Measurements from ENCODE around the gene DAAM2.

Gene DAAM2

DNA sequence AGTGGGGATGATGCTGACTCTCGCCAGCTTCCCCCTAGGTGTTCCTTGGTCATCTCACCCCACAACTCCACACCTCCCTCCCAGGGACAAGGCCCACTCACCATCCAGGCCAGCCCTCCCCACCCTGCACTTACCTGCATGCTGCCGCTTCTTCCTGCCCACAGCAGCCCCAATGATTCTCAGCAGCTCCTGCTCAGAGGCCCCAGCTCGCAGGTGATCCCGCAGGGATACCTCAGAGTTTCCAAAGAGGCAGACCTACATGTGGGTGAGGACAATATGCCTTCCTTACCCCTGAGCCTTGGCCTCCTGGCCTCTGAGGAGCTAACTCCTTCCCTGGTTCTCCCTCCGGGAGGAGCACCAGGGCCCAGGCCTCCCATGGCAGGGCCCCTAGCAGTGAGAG is 117.5 kb downstream of the DAAM2 start:
- DNase-seq (ENCODE audit: low read depth), result no peak

GRCh38 chr6:39910164-39910563 is 118.0 kb downstream of the DAAM2 start:
- no peak for DNase-seq (ENCODE audit: low read depth)

DNA sequence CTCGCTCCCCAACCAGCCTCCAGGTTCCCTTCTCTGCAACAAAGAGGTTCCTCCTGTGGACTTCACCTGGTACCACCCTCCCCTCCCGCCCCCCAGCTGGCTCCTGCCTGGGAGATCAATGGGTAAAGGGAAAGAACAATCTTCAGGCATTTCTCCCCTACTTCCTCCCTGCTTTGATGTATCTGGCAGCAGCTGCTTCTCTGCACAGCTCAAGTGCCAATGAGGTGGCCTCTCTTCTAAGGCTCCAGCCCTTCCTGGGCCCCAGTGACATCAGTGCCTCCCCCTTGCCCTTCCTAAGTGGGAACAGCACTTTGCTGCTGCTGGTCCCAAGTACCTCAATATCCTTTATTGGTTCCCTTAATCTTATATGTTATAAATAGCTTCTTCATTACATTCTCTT is 118.6 kb downstream of the DAAM2 start:
- no peak for DNase-seq (ENCODE audit: low read depth)

DNA sequence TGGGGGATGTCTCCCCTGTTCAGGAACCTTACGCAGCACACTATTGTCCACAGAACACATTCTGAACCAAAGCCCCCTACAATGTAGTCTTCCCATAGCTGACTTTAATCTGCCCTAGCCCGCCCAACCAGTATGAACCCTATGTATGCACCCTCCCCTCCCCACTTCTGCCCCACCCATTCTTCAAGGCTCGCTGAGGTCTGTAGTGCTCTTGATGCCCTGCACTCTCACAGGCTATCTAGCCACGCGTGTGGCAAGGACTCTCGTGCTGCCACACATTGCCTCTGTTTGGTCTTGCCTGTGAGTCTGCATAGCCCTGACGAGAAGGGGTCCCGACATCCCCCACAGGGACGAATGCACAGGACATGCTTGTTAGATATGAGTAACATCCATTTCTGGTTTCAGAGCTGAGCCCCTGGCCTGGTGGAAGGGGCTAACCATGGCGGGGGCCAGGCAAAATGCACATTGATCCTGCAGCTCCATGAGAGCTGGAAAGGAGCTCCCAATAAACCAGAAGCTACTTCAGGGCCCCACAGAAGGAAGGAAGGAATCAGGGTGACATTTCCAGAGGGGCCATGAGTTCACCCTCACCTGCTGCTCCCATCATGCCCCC is 119.4 kb downstream of the DAAM2 start:
- DNase-seq (ENCODE audit: low read depth), result no peak

GRCh38 chr6:39912446-39912845 is 120.3 kb downstream of the DAAM2 start:
- no peak for DNase-seq (ENCODE audit: low read depth)

DNA sequence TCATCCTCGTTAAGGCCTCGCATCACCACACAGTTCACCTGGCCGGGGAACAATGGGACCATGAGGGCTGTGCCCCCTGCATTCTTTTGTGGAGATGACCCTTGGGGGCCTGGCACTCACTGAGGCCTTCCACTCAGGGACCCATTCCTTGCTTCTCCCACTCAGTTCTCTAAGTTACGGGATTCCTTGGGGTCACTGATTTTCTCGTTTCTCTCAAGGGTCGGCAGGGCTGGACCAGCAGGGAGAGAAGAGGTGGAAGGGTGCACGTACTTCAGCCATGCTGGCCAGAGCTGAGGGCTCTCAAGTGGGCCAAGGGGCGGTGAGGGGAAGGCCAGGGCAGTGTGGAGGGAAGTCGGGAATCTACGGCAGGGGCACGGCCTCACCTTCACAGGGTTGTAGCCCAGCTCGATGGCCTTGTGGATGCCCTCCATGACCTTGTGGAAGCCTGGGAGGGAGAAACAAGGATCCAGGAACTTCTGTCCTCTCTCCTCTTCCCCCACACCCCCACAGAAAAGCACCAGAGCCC is 121.3 kb downstream of the DAAM2 start:
- DNase-seq (ENCODE audit: low read depth), result no peak

- no peak for DNase-seq (ENCODE audit: low read depth)
Observed at GRCh38 chr6:39914239-39914638, 122.1 kb downstream of the DAAM2 start.

- DNase-seq (ENCODE audit: low read depth), result no peak
Observed at GRCh38 chr6:39915866-39916265, 123.7 kb downstream of the DAAM2 start.

DNA sequence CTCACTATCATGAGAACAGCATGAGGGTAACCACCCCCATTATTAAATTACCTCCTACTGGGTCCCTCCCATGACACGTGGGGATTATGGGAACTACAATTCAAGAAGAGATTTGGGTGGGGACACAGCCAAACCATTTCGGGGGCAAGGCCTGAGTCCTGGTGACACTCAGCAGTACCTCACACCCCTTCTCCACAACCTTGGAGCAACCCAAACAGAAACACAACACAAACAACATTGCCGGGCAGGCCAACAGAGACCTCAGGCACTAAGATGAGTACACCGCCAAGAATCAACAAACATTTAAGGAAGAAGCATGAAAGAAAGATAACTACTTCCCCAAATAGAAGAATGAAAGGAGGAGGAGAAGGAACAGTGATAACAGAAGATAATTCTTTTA is 125.2 kb downstream of the DAAM2 start:
- DNase-seq (ENCODE audit: low read depth), result no peak

DNA sequence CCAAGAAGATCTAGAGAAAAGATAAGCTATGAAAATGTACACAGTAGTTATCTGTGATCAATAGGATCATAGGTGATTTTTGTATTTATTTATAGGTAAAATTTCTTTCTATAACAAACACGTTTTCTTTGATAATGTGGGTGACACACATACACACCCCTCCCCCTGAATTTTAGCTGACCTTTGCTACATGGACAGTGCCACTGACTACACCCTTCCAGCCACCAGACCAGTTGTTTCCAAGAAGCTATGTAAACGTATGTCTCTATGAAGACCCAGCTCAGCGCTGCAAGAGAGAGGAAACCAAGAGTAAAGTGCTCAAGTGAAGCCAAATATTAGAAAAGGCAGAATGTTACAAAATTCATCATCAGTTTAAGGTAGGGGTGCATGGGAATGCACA is 125.8 kb downstream of the DAAM2 start:
- DNase-seq (ENCODE audit: low read depth), result no peak

- DNase-seq (ENCODE audit: low read depth), result no peak
Observed at GRCh38 chr6:39918831-39919230, 126.7 kb downstream of the DAAM2 start.

- no peak for DNase-seq (ENCODE audit: low read depth)
Observed at GRCh38 chr6:39920157-39920556, 128.0 kb downstream of the DAAM2 start.

GRCh38 chr6:39922821-39923220 is 130.6 kb downstream of the DAAM2 start:
- no peak for DNase-seq (ENCODE audit: low read depth)

- no peak for DNase-seq (ENCODE audit: low read depth)
Observed at GRCh38 chr6:39923394-39923793, 131.2 kb downstream of the DAAM2 start.

DNA sequence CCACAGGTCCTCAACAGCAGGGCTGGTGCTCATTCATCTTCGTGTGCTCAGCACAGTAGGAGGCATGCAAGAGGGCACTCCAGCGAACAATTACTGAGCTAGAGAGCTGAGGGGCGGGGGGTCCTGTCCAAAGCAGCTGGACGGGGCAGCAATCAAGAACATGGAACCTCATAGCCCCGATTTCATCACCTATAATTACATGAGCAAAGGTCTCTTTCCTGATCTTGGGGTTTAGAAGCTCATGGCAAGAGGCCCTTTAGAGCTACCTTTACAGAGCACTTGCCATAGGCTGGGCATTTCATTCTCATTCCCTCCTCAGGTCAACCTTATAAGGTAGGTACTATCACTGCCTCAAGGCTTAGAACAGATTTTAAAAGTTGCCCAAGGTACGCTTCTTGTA is 131.7 kb downstream of the DAAM2 start:
- DNase-seq (ENCODE audit: low read depth), result no peak

DNA sequence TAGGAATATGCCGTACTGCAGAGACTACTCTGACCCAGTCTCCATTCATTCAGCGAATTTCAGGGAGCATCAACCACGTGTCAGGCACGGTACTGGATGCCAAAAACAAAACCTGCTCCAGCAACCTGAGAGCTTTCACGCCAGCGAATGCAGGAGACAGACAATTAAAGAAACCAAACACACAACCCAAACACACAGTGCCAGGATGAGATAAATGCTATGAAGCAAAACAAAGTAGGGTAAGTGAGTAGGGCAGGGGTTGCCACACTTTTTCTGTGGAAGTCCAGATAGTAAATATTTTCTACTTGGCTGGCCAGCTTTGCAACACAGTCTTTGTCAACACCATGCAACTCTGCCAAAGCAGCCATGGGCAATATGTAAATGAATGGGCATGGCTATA is 132.1 kb downstream of the DAAM2 start:
- DNase-seq (ENCODE audit: low read depth), result no peak

GRCh38 chr6:39925191-39925930 is 133.2 kb downstream of the DAAM2 start:
- no peak for DNase-seq (ENCODE audit: low read depth)

DNA sequence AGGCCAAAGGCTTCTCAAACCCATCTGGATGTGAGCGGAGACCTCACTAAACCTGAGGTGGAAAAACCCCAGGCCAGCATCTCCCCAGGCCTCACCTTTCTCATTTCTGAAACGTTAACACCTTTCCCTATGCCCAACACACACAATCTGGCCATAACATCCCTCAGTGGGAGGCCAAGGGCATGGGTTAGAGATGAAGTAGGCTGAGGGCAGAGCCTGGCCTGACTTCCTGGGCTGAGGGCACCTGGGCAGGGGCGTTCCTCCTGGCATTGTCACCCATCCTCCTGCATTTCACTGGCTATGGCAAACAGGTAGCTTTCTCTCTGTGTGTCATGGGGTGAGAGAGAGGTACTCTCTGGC is 133.7 kb downstream of the DAAM2 start:
- no peak for DNase-seq (ENCODE audit: low read depth)

- DNase-seq (ENCODE audit: low read depth), result no peak
Observed at GRCh38 chr6:39926668-39927067, 134.5 kb downstream of the DAAM2 start.

DNA sequence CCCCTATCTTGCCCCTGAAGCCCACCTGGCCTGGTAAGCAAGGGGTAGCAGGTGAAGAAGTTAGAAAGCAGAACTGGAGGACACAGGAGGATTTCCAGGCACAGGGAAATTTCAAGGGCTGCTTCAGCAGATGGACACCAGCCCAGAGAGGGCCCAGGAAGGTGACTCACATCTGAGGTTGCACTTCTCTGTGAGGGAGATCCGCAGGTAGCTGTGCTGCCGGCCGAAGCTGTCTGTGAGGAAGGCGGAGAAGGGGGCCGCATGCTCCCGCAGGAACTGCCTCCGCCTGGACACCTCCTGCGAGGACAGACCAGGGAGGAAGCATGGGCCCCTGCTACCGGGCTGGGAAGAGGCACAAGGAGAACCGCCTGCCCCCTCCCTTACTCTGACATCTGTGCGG is 135.0 kb downstream of the DAAM2 start:
- no peak for DNase-seq (ENCODE audit: low read depth)

DNA sequence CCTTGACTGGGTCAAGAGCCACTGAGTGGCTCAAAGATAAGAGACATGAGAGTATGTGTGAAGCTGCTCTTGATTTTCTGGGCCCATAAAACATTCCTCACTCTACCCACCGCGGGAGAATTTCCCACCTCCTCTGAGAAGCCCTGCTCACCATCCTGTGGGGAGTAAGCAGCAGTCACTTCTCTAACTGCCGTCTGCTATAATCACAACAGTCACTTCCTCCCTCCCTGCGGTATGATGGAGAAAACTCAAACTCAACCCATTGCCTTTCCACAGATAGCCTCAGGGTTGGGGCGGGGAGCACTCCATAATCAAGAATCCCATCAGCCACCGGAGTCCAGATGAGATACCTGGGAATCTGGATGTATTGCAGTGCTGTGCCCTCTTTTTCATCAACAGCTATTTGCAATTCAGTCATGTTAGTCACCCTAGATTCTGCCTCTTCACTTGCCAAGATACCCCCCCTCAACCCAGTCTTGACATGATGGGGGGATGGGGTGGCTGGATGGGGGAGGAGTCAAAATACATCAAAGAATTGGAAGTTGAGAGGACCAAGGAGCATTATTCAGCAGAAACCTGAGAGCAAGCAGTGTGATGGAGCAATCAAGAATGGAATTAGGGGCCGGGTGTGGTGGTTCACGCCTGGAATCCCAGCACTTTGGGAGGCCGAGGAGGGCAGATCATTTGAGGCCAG is 137.0 kb downstream of the DAAM2 start:
- DNase-seq (ENCODE audit: low read depth), result no peak

- no peak for DNase-seq (ENCODE audit: low read depth)
Observed at GRCh38 chr6:39929733-39930461, 137.7 kb downstream of the DAAM2 start.

DNA sequence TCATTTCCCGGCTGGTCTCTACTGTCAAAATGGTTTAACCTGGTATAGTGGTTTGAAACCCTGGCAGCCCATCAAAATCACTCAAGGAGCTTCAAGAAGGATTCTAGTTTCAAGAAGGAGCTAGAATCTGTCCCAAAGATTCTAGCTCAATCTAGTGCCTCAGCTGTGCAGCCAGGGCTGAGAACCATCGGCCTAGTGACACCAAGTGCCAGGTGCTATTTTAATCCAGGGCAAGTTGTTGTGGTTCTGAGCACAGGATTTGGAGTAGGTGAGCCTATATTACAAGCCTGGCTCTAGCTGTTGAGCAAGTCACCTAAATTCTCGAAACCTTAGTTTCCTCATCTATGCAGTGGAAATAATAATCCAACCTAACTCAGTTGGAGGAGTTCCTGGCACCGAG is 138.4 kb downstream of the DAAM2 start:
- DNase-seq (ENCODE audit: low read depth), result no peak
